ENCODE measurements around the gene HYAL1. TPM values are rescaled to one million over a fixed set of nuclear protein-coding genes. Genes with fewer than 3 reads are reported as not detected.
A peak's percentile ranks its signal among the peaks of the same experiment; 100 is the strongest.
"Not testable (repeated sequence)": the region's sequence is repeated elsewhere in the genome, so short reads cannot be mapped to it uniquely, and the experiment has no call there.

Gene HYAL1
- polyA plus RNA-seq, 2 of the 4 experiments (the other 2 are of a cell fraction), result 0.62 to 1.1 TPM

DNA sequence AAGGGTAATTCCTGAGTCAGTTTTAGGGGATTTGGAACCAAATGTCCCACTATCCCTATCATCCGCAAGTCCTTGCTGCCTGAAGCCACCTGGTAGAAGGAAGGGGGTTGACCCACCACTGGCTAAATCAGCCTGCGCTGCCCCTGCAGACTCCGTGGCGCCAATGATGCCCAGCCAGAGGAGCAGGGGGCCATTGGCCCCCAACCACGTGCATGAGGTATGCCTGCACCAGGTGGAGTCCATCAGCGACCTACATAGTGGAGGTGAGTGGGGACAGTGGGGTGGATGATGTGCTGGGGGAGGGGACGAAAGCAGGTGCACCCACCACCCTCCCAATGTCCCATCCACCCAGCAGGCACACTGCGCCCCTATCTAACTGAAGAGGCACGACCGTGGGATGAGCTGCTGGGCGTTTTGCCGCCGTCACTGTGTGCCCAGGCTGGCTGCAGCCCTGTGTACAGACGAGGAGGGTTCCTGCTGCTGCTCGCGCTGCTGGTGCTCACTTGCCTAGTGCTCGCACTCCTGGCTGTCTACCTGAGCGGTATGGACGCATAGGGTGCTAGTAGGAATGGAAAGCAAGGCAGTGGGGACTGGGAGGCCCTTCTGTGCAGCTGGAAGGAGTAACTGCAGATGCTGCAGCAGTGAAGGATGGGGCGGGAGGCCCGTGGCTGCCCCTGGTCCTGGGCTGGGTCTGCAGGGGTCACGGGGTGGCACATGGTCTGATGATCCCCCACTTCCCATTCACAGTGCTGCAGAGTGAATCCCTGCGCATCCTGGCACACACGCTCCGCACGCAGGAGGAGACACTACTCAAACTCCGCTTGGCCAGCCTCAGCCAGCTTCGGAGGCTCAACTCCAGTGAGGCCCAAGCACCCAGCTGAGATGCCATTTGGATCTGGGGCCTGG is 16.8 kb downstream of the HYAL1 start:
- CTCF ChIA-PET, result interaction anchor here (1.0 kb wide), 1 partner anchor 13 kb away, joined by 3 read pairs; no protein-coding TSS in a partner anchor
- no peak for TF ChIP-seq CHD4 (IDR thresholded peaks at IDR 0.05; ENCODE audit: borderline replicate concordance)
- no peak for TF ChIP-seq MAZ (IDR thresholded peaks at IDR 0.05; ENCODE audit: borderline replicate concordance, low read depth, low read length)
- no peak for TF ChIP-seq RFX5 (IDR thresholded peaks at IDR 0.05)
- TF ChIP-seq NFE2L2 (conservative IDR thresholded peaks at IDR 0.05; ENCODE audit: low read length), result no peak
- TF ChIP-seq NPAS2 (CRISPR knock-in tag; IDR thresholded peaks at IDR 0.05; ENCODE audit: borderline replicate concordance), result no peak
- TF ChIP-seq, protein P1, sequence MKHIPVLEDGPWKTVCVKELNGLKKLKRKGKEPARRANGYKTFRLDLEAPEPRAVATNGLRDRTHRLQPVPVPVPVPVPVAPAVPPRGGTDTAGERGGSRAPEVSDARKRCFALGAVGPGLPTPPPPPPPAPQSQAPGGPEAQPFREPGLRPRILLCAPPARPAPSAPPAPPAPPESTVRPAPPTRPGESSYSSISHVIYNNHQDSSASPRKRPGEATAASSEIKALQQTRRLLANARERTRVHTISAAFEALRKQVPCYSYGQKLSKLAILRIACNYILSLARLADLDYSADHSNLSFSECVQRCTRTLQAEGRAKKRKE (CRISPR knock-in tag; IDR thresholded peaks at IDR 0.05; ENCODE audit: low read depth), result no peak
- peak in 1 of 2 experiments; percentile 10; a peak in 1 of 5 replicates for TF ChIP-seq JUN (IDR thresholded peaks at IDR 0.05)
- FAIRE-seq (no peak), DNase-seq (ENCODE audit: low read depth in 1 of 2, low spot score in 1 of 2) (no peak), ATAC-seq (no peak; a peak in 1 of 6 replicates)
- H3K4me3 ChIP-seq, result no peak overlapping the region
- no peaks in the 10 kb centered on the region for H3K9me3 ChIP-seq
- peaks cover 8% of the 10 kb centered on the region; the same call in 1 of the 3 replicates for H3K4me1 ChIP-seq
- POLR2A ChIA-PET, result no interaction called here
- H3K27ac ChIP-seq, result no peak overlapping the region
- no peak overlapping the region for H3K4me2 ChIP-seq
- WGBS (ENCODE audit: missing lambda C conversion rate), result 94% methylated on average over 13 of the region's 28 CpGs

DNA sequence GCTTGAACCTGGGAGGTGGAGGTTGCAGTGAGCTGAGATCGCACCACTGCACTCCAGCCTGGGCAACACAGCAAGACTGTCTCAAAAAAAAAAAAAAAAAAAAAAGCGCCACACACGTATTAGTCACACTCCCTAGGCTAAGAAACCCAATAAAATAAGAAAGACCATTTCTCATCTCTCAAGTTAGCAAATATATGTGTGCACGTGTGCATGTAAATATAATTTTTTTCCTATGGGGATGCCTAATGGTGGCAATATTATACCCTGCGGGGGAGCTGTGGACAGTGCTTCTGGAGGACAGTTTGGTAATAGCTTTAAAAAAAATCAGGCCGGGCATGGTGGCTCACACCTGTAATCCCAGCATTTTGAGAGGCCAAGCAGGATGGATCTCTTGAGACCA is 19.3 kb downstream of the HYAL1 start:
- H3K27ac ChIP-seq; DNase-seq (ENCODE audit: low read depth in 1 of 2, low spot score in 1 of 2); H3K9me3 ChIP-seq; POLR2A ChIA-PET; H3K4me1 ChIP-seq; H3K4me3 ChIP-seq; FAIRE-seq; H3K4me2 ChIP-seq: not testable (repeated sequence)
- CTCF ChIA-PET, result interaction anchor here (0.6 to 1.4 kb wide), 4 partner anchors 8 to 63 kb away, joined by 3 to 4 read pairs (median 4); partner anchors contain the start of gene IFRD2
- WGBS (ENCODE audit: missing lambda C conversion rate), result 74% methylated on average over 6 of the region's 6 CpGs
- ATAC-seq, result 0 out of 6 replicates have a peak, but pooled peaks of 1 of the 2 experiments have one; percentile 21

DNA sequence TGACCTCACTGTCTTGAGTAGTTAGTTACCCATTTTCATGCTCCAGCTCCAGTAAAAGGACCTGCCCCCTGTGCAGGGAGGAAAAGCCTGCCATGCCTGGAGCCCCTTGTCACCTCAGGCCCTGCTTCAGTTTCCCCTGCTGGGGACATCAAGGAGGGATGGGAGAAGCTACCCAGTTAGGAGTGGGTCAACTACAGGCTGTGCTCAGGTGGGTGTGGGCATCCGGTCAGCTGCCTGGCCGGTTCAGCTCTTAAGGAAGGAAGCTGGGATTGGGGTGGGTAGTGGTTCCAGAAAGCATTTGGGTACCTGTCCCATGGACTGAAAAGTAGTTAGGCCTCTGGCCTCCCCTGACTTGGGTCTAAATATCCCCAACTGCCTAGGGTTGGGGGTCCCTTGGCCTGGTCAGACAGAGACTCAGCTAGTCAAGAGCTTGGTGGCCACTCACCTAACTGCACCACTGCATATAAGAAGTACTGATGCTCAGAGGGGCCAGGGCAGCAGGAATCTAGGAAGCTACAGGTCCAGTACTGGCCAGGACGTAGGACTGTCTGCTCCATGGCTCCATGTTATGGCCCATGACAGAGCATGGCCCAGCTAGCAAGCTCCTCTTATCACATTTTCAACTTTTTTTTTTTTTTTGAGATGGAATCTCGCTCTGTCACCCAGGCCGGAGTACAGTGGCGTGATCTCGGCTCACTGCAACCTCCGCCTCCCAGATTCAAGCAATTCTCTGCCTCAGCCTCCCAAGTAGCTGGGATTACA is 23.9 kb downstream of the HYAL1 start:
- no peak for TF ChIP-seq SREBF2 (IDR thresholded peaks at IDR 0.05)
- no peak for TF ChIP-seq RNF2 (IDR thresholded peaks at IDR 0.05; ENCODE audit: borderline replicate concordance, low read depth)
- no peak for TF ChIP-seq MAFK (IDR thresholded peaks at IDR 0.05; ENCODE audit: partially characterized antibody)
- TF ChIP-seq NR3C1 (IDR thresholded peaks at IDR 0.05), result no peak
- no peak for TF ChIP-seq KDM5A (IDR thresholded peaks at IDR 0.05)
- no peak for TF ChIP-seq ZSCAN20 (CRISPR knock-in tag; IDR thresholded peaks at IDR 0.05)
- TF ChIP-seq ZC3H11A (IDR thresholded peaks at IDR 0.05), result no peak
- TF ChIP-seq FOSB (CRISPR knock-in tag; IDR thresholded peaks at IDR 0.05), result no peak
- TF ChIP-seq, protein P1 (CRISPR knock-in tag; IDR thresholded peaks at IDR 0.05; ENCODE audit: low read depth), result no peak
- TF ChIP-seq FOSL2 (IDR thresholded peaks at IDR 0.05), result no peak
- no peak for TF ChIP-seq FOSL2 (CRISPR knock-in tag; IDR thresholded peaks at IDR 0.05)
- no peak for TF ChIP-seq CBX8 (IDR thresholded peaks at IDR 0.05)
- TF ChIP-seq POLR2AphosphoS2 (conservative IDR thresholded peaks at IDR 0.05; ENCODE audit: low read length), result no peak
- DNase-seq (ENCODE audit: low read depth in 1 of 2, low spot score in 1 of 2) (no peak), ATAC-seq (peak; percentile 34 to 47), FAIRE-seq (no peak)
- ChIA-PET CTCF (interaction anchor here (0.6 to 3.3 kb wide), 11 partner anchors 15 to 89 kb away, joined by 3 to 13 read pairs (median 3); partner anchors contain the start of genes GNAT1 and TUSC2), POLR2A (interaction anchor here (0.6 to 1.4 kb wide), 5 partner anchors 13 to 45 kb away, joined by 3 to 7 read pairs (median 5); partner anchors contain the start of genes GNAI2 and IFRD2)
- Histone ChIP-seq H3K4me1 (no peaks in the 10 kb centered on the region), H3K9me3 (no peaks in the 10 kb centered on the region), H3K4me3 (no peak overlapping the region), H3K27ac (no peak overlapping the region), H3K4me2 (no peak overlapping the region)
- WGBS (ENCODE audit: missing lambda C conversion rate), result 93% methylated on average over 7 of the region's 8 CpGs
